HepG2 (cell line): ENCODE results near the gene TAGLN2. TPM values are rescaled to one million over a fixed set of nuclear protein-coding genes. Genes with fewer than 3 reads are reported as not detected.

Source experiments
- ATAC-seq: fragments of 200-7000 bp; cut with Tn5 transposase; 3 replicates; pipeline ENCODE4 v1.9.1; 2020; ENCODE audit warnings: mild to moderate bottlenecking, moderate library complexity
- BruUV-seq: library from RNA; stranded (reverse); fragments of 400-500 nt; replicated peaks from 2 replicates; lab custom pipeline; 2021; lab: Mats Ljungman, UMichigan
- CTCF ChIA-PET: fragments of 300-600 bp; formaldehyde crosslinking; extraction: SDS; loops from one replicate; lab custom pipeline; 2021; ENCODE audit warnings: low total read pairs, inconsistent platforms, low intra/inter-chr PET ratio; lab: Yijun Ruan, JAX
- POLR2A ChIA-PET: fragments of 350-600 bp; sonication (Branson Sonifier 250); formaldehyde crosslinking; loops from one replicate; lab custom pipeline; 2020; ENCODE audit warnings: antibody characterized with exemption, inconsistent platforms; lab: Yijun Ruan, JAX
- DNase-seq: peaks from one replicate; pipeline ENCODE4 v3.0.0-alpha.2; 2015; ENCODE audit warnings: low spot score
- FAIRE-seq: peaks from 3 replicates; lab custom pipeline; 2011; peaks lifted over from hg19 to GRCh38; lab: Jason Lieb, UNC
- H2AFZ ChIP-seq: one replicate; pipeline ENCODE4 v1.6.1; 2011; ENCODE audit warnings: low read length, inconsistent platforms
- H3K27ac ChIP-seq: fragments of 300-600 bp; 3 replicates; pipeline ENCODE4 v1.8.0; 2011; ENCODE audit warnings: mixed run types, mild to moderate bottlenecking, mixed read lengths, low read length, inconsistent platforms; ENCODE audit not compliant: insufficient read depth; ENCODE audit errors: extremely low read length
- H3K27me3 ChIP-seq, 2 experiments: fragments of 200-600 bp in 1 of 2; 2 replicates in 1 of 2; 3 replicates in 1 of 2; pipeline versions ENCODE4 v1.6.0 to v1.8.0; 2011; ENCODE audit warnings: low read length in 2 of 2, mild to moderate bottlenecking in 2 of 2, moderate library complexity in 2 of 2, inconsistent platforms in 1 of 2; ENCODE audit not compliant: insufficient read depth in 2 of 2, control insufficient read depth in 1 of 2
- H3K36me3 ChIP-seq, 2 experiments: fragments of 200-600 bp in 1 of 2; replicated peaks in 1 of 2; 2 replicates in 1 of 2; 3 replicates in 1 of 2; pipeline versions ENCODE4 v1.5.1 to v1.8.0; 2011; ENCODE audit warnings: low read length in 2 of 2, inconsistent platforms in 1 of 2; ENCODE audit not compliant: insufficient read depth in 2 of 2, control insufficient read depth in 1 of 2
- H3K4me1 ChIP-seq: 2 replicates; pipeline ENCODE4 v1.5.1; 2012; ENCODE audit warnings: low read length, inconsistent platforms; ENCODE audit not compliant: insufficient read depth
- H3K4me2 ChIP-seq: 2 replicates; pipeline ENCODE4 v1.6.0; 2011; ENCODE audit warnings: low read depth, low read length, inconsistent platforms
- H3K4me3 ChIP-seq, 3 experiments: fragments of 200-600 bp in 1 of 3; sonication (generic), shearing (Covaris generic) in 1 of 3; replicated peaks in 1 of 3; 2 replicates each; pipeline ENCODE4 v1.5.1; 2011 to 2016; ENCODE audit warnings: low read length in 3 of 3, inconsistent platforms in 2 of 3, low read depth in 2 of 3, mild to moderate bottlenecking in 2 of 3, control low read depth in 1 of 3, mixed read lengths in 1 of 3; ENCODE audit not compliant: insufficient read depth in 1 of 3
- H3K79me2 ChIP-seq: one replicate; pipeline ENCODE4 v1.6.1; 2011; ENCODE audit warnings: low read length, inconsistent platforms; ENCODE audit not compliant: insufficient read depth
- H3K9ac ChIP-seq: 2 replicates; pipeline ENCODE4 v1.6.0; 2011; ENCODE audit warnings: mild to moderate bottlenecking, low read depth, low read length, inconsistent platforms; ENCODE audit not compliant: insufficient read depth
- H3K9me3 ChIP-seq: 2 replicates; pipeline ENCODE4 v1.5.1; 2012; ENCODE audit warnings: mild to moderate bottlenecking, low read length
- H4K20me1 ChIP-seq: 2 replicates; pipeline ENCODE4 v1.6.0; 2011; ENCODE audit warnings: inconsistent platforms, mild to moderate bottlenecking, low read length, moderate library complexity; ENCODE audit not compliant: insufficient read depth
- FOXK1 ChIP-seq: sonication (generic); formaldehyde crosslinking; IDR thresholded peaks from 2 replicates; pipeline ENCODE4 v1.4.0; 2020; ENCODE audit warnings: low read depth, missing genetic modification reagents, borderline replicate concordance
- KAT7 ChIP-seq: IDR thresholded peaks from 2 replicates; pipeline ENCODE4 v1.6.1; 2018; ENCODE audit warnings: borderline replicate concordance, missing compliant biosample characterization
- MBNL3 ChIP-seq: fragments of 250-450 bp; sonication (Bioruptor Pico); conservative IDR thresholded peaks from 2 replicates; pipeline ENCODE4 v1.8.0; 2022; ENCODE audit warnings: mild to moderate bottlenecking, inconsistent platforms
- ZFP62 ChIP-seq: sonication (generic); formaldehyde crosslinking; IDR thresholded peaks from 2 replicates; pipeline ENCODE4 v1.4.0; 2020; ENCODE audit warnings: missing genetic modification reagents
- ZNF232 ChIP-seq: sonication (generic); formaldehyde crosslinking; IDR thresholded peaks from 2 replicates; pipeline ENCODE4 v1.4.0; 2020; ENCODE audit warnings: missing genetic modification reagents, borderline replicate concordance
- ZNF572 ChIP-seq: sonication (generic); formaldehyde crosslinking; IDR thresholded peaks from 2 replicates; pipeline ENCODE4 v1.5.1; 2020; ENCODE audit warnings: mild to moderate bottlenecking, missing genetic modification reagents
- ZNF766 ChIP-seq: sonication (generic); formaldehyde crosslinking; IDR thresholded peaks from 2 replicates; pipeline ENCODE4 v1.5.0; 2020; ENCODE audit warnings: missing genetic modification reagents, borderline replicate concordance
- WGBS: methylation state at CpG from one replicate; pipeline ENCODE4 v1.1.6; 2017; ENCODE audit warnings: low lambda C conversion rate; 5-methylcytosine and 5-hydroxymethylcytosine counted together
- in situ Hi-C: cut with HindIII; loops from 2 replicates; pipeline ENCODE4 v1.10.0; 2017; ENCODE audit warnings: low pct_unique_long_range_greater_than_20kb; ENCODE audit not compliant: extremely low pct_ligation_motif_present
- intact Hi-C: fragments of 100-400 bp; cut with micrococcal nuclease; formaldehyde crosslinking; loops from one replicate; pipeline ENCODE4 v1.10.0; 2022; ENCODE audit not compliant: unreplicated experiment
- polyA plus RNA-seq, 8 experiments: library from polyadenylated mRNA; depleted of rRNA in 3 of 8; stranded (reverse) in 7 of 8; unstranded in 1 of 8; fragments of >200 nt; fragmentation: Illumina TruSeq in 4 of 8; extraction: Trizol in 4 of 8; gene quantifications; 2 replicates each; pipeline versions ENCODE4 v1.2.1 to v1.2.3, GENCODE V29; 2011 to 2016; ENCODE audit warnings: low read depth in 4 of 8, missing spikeins in 1 of 8, mixed read lengths in 1 of 8; ENCODE audit not compliant: insufficient read depth in 1 of 8
- total RNA-seq, 5 experiments: library from RNA; depleted of rRNA; stranded (reverse); fragments of >200 nt; fragmentation: Illumina TruSeq; extraction: Trizol; gene quantifications; 2 replicates each; pipeline ENCODE4 v1.2.3, GENCODE V29; 2016; ENCODE audit warnings: low read depth in 1 of 5

TAGLN2 gene
- total and polyA plus RNA-seq, 2 of the 13 experiments (the other 11 are each of a cell fraction or from before 2014, with no cell fraction given) = 6.7 to 17.2 TPM

- no peak overlapping the region for H2AFZ ChIP-seq
- POLR2A ChIA-PET = no interaction called here
- ATAC-seq = no peak
- no peaks in the 10 kb centered on the region for H3K4me1 ChIP-seq
- H3K4me3 ChIP-seq = no peak overlapping the region
- in situ Hi-C loops = no loop called here
- no TSS peak for BruUV-seq
- H3K9ac ChIP-seq = no peak overlapping the region
- no peak overlapping the region for H3K4me2 ChIP-seq
- no peaks in the 10 kb centered on the region for H3K9me3 ChIP-seq
- H3K27ac ChIP-seq = no peak overlapping the region
- intact Hi-C loops = no loop called here
- CTCF ChIA-PET = no interaction called here
- no peaks in the 10 kb centered on the region for H4K20me1 ChIP-seq
- no peak for TF ChIP-seq ZNF766
- TF ChIP-seq ZNF572 = no peak
- TF ChIP-seq FOXK1 (CRISPR knock-in tag) = no peak
- no peak for TF ChIP-seq ZFP62
- no peak for TF ChIP-seq ZNF232 (CRISPR knock-in tag)
- no peak for TF ChIP-seq MBNL3 (CRISPR knock-in tag)
- peaks cover 5 to 12% of the 10 kb centered on the region in 2 experiments; a peak in 4 of 5 replicates for H3K27me3 ChIP-seq
- no peaks in the 10 kb centered on the region for H3K79me2 ChIP-seq
- H3K36me3 ChIP-seq = no peaks in the 10 kb centered on the region
- 0% methylated on average over 4 of the region's 5 CpGs for WGBS
- no peak for DNase-seq
- FAIRE-seq = no peak
These were observed 54.6 kb downstream of the TAGLN2 start for GRCh38 chr1:159870704-159871103.

GRCh38 chr1:159869607-159870006, 55.7 kb downstream of the TAGLN2 start:
- POLR2A ChIA-PET = no interaction called here
- FAIRE-seq = no peak

More at GRCh38 chr1:159869607-159870006, 55.7 kb downstream of the TAGLN2 start:
- no peak for TF ChIP-seq KAT7 (CRISPR knock-in tag)
- Histone ChIP-seq H2AFZ (no peak overlapping the region), H3K9me3 (no peaks in the 10 kb centered on the region), H3K4me2 (no peak overlapping the region), H3K4me1 (no peaks in the 10 kb centered on the region), H3K27ac (no peak overlapping the region), H4K20me1 (no peaks in the 10 kb centered on the region), H3K9ac (no peak overlapping the region), H3K79me2 (no peaks in the 10 kb centered on the region), H3K27me3 (peaks cover 5 to 17% of the 10 kb centered on the region in 2 experiments; a peak in 4 of 5 replicates), H3K4me3 (no peak overlapping the region), H3K36me3 (no peaks in the 10 kb centered on the region)
- in situ Hi-C loops (no loop called here), intact Hi-C loops (no loop called here)
- ATAC-seq = no peak
- 5% methylated on average over 1 of the region's 1 CpG for WGBS
- no peak for DNase-seq
- no TSS peak for BruUV-seq
- CTCF ChIA-PET = no interaction called here
